22Rv1 (cell line): Measurements from ENCODE around the gene ARVCF.

Experiments used
- H3K27ac ChIP-seq: fragments of 450-650 bp; 2 replicates; pipeline ENCODE4 v1.5.1; 2017
- CTCF ChIP-seq: fragments of 450-650 bp; IDR thresholded peaks from 2 replicates; pipeline ENCODE4 v1.5.1; 2017; ENCODE audit warnings: mild to moderate bottlenecking
- ZFX ChIP-seq: fragments of 450-650 bp; IDR thresholded peaks from 2 replicates; pipeline ENCODE4 v1.6.1; 2017; ENCODE audit warnings: antibody characterized with exemption, borderline replicate concordance

Gene ARVCF

GRCh38 chr22:19955241-19956128, 61.1 kb downstream of the ARVCF start:
- TF ChIP-seq ZFX: no peak
- no peak for TF ChIP-seq CTCF
- no peak overlapping the region for H3K27ac ChIP-seq

GRCh38 chr22:19951346-19951745, 65.3 kb downstream of the ARVCF start:
- TF ChIP-seq ZFX: no peak
- no peak for TF ChIP-seq CTCF
- H3K27ac ChIP-seq: no peak overlapping the region

- no peak for TF ChIP-seq ZFX
- TF ChIP-seq CTCF: peak; percentile 54
- no peak overlapping the region for H3K27ac ChIP-seq
Observed at GRCh38 chr22:19948057-19948760, 68.4 kb downstream of the ARVCF start.

- TF ChIP-seq ZFX (no peak), CTCF (no peak)
- peak overlapping the region; percentile 79 for H3K27ac ChIP-seq
Observed at GRCh38 chr22:19943082-19944026, 73.3 kb downstream of the ARVCF start.

- H3K27ac ChIP-seq: peak overlapping the region; percentile 79
- no peak for TF ChIP-seq CTCF
- no peak for TF ChIP-seq ZFX
Observed at GRCh38 chr22:19942157-19943081, 74.2 kb downstream of the ARVCF start.

GRCh38 chr22:19941365-19942082, 75.1 kb downstream of the ARVCF start, which contains the start of the genes COMT and TXNRD2:
COMT (plus strand) TSS chr22:19941772; CDS start chr22:19962527, 20,755 bp downstream.
TXNRD2 (minus strand) TSS chr22:19941818; CDS start chr22:19941803, 15 bp downstream.
- peak within 1 kb of the TSS; percentile 79 for H3K27ac ChIP-seq
- no peak for TF ChIP-seq CTCF
